ENCODE data around the gene L3MBTL4.

The L3MBTL4 gene

DNA sequence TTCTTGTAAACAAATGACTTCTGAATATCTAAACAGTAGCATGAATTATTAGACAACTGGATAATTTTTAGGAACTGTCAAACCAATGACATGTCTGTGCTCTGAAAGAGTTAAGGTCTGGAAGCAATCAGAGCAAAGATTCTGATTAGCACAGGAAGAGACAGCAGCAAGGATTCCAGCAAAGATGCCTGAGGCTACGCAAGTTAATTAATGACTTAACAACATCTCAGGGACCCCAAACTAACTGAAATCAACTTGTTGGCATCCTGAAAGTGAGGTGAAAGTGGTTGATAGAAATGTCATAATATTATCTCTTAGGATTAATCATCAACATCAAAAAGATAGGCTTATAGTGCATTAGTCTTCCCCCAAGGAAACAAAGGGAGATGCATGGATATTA is 396.0 kb downstream of the L3MBTL4 start:
- no peak for DNase-seq

DNA sequence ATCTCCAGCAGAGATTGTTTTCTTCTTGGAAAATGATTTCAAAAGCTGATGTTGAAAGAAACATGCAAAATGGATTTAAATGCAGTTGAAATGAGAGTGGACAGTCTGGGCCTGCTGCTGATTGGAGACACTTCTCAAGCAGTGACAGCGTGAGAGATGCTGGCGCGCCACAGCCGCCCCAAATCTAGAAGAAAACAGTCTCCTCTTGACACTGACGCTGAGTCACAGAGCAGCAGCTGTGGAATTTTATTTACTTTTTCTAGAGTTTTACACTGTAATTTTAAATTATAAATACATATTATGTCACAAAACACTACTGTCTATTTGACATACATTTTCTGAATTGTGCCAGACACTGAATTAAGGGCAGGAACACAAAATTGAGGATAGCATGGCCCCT is 397.5 kb downstream of the L3MBTL4 start:
- no peak for DNase-seq

DNA sequence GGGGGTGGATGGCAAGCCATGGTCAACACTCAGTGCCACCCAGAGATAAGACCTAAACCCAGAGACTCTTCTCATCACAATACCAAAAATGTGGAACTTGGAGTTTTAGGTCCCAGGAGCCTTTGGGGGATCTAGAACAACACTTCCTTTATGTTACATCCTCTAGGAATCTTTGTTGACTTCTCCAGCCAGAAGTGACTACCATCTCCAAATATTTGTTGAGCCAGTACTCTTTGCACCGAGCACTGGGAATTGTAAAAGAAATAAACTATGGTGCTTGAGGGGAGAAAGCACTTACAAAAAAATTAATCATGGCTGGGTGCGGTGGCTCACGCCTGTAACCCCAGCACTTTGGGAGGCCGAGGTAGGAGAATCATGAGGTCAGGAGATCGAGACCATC is 399.3 kb downstream of the L3MBTL4 start:
- DNase-seq = no peak

DNA sequence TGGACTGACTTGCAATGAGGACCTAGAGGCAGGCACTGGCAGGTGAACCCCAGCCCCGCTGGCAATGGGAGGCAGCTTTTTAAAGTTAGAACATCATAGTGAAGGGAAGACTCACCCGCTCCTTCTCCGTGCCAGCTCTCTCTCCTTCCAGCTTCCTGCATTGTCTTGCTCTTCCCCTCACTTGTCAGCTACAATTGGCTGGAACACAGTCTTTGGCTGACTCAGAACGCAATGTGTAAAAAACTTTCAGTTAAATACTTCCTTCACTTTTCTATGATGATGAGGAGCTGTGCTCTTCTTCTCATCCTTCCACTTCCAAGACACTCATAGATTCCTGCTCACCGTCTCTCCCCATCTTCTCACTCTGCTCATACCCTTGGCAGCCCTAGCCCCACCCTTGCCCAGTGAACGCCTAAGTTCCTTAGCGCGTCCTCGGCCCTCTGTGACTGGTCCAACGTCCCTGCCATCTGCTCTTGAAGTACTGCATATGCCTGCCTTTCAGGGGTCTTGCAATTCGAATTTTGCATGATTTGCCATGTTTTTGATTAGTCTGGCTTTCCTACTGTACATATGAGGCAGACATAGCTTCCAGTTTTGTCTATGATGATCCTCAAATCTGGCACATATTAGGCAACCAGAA is 401.4 kb downstream of the L3MBTL4 start:
- DNase-seq = no peak

DNA sequence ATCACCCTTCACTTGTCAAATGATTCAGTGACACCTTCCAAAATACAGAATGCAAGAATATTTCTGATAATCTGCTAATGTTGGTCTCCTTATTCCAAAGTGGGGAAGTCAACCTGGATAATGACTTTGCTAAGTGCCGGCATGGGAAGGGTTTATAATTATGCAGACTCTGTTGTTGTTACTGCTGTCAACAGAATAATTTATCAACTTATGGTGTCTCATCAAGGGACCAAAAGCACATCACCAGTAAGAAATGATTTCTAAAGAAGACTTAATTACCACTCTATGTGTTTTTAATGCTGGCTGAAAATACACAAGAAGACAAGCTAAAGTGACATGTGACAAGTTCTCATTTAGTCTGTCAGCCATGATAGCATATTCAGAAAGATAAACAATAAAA is 403.8 kb downstream of the L3MBTL4 start:
- DNase-seq = no peak

DNA sequence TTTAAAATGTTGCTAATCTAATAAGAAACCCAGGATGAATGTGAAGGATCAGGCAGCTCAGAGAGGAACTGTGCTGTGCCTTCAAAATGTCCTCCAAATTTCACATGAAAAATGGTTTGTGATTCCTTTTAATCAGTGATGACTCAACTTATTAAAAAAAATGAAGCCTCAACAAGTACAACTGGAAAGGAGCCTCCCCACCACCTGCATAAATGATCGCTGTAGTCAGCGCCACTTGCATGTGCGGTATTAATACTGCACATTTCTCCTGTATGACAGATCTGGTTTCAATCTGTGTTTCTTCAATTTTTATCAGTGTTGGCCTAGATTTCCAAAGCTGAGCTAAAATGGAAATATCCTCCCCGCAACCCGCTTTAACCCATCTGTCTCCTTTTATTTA is 404.4 kb downstream of the L3MBTL4 start:
- no peak for DNase-seq

DNA sequence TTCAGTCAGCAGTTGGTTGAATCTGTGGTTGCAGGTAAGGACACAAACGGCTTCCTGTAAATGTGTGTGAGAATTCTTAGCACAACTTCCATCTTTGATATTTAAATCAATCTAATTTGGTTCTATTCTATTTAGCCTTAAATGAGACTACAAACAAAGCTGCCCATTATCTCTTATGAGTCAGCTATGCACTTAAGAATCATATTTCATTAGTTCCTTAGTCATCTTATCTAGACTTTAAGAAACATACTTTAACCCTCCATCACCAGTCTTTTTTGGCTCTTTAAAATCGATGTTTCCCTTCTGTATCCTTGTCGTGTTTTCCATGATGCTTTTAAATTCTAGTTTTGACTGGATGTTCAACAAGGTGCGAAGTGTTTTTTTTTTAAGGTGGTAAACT is 405.0 kb downstream of the L3MBTL4 start:
- DNase-seq = no peak

DNA sequence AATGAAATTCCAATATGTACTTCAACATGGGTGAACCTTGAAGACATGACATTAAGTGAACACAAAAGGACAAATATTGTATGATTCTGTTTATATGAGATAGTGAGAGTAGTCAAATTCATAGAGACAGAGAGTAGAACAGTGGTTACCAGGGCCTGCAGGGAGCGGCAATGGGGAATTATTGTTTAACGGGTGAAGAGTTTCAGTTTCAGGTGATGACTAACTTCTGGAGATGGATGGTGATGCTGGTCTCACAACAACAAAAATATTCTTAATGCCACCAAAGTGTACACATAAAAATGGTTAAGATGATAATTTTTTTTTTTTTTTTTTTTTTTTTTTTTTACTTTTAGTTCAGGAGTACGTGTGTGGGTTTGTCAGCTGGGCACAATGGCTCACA is 410.0 kb downstream of the L3MBTL4 start:
- DNase-seq = peak; percentile 20

DNA sequence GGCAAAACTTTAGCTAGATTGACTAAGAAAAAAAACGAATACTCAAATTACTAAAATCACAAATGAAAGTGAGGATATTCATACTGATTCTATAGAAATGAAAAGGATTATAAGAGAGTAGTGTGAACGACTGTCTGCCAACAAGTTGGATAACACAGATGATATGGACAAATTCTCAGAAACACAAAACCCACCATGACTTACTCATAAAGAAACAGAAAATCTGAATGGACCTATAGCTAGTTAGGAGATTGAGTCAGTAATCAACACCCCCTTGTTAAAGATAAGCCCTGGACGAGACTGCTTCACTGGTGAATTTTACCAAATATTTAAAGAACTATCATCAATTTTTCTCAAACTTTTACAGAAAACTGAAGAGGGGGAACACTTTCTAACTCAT is 410.6 kb downstream of the L3MBTL4 start:
- no peak for DNase-seq

DNA sequence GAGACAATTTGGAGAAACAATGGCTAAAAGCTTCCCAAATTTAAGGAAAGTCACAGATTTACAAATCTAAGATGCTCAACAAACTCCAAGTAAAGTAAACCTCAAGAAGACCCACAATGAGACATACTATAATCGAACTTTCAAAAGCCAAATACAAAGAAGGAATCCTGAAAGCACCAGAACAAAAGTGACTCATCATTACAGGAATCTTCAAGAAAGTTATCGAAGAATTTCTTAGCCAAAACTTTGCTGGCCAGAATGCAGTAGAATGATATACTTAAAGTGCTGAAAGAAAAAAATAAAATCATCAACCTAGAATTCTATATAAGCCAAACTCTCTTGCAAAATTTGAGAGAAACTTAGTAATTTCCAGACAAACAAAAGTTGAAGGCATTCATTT is 412.8 kb downstream of the L3MBTL4 start:
- no peak for DNase-seq

DNA sequence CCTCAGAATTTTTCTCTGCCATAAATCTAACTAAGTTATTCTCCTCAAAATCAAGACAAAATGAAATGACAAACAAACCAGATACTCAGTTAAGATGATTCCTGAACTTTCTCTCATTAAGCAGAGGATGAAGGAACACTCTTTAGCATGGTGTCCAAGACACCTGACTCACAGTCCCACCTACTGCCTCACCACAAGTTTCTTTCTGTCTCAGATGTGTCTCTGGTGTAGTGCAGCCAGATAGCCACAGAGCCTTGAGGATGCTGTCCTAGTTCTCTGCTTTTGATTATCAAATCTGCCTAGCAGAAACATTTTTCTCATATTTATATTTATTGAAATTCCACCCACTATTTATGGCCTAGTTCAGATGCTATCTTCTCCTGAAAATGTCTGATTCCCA is 415.8 kb downstream of the L3MBTL4 start:
- DNase-seq = no peak

DNA sequence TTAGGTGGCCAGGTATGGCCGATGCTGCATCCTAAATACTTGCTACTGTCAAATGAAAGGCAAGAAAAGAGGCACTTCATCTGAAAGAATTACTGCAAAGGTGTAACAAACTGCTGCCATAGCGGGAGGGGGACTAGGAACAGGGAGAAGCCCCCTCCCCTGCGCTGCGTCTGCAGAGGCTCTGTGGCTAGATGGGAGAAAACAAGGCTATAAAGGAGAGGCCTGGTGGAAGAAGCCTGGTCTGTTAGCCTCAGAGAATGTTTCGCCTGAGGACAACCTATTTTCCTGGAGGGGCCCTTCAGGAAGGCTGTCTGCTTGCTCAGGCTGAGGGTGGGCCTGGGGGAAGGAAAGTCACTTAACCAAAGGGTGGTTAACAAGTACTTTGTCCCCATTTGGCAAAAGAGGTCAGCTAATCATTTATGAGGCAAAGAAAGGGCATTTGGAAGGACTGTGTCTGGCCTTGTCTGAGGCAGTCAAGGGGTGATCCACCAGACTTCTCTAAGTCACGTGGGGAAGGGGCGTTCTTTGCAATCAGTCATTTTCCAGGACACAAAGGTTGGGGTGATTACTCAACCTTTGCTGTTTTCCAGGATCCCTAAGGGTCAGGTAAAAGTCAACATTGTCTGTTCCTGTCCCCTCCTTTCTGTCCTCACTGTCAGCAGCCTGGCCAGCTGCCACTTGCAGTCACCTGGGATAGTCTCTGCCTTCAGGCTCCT is 416.4 kb downstream of the L3MBTL4 start:
- no peak for DNase-seq

DNA sequence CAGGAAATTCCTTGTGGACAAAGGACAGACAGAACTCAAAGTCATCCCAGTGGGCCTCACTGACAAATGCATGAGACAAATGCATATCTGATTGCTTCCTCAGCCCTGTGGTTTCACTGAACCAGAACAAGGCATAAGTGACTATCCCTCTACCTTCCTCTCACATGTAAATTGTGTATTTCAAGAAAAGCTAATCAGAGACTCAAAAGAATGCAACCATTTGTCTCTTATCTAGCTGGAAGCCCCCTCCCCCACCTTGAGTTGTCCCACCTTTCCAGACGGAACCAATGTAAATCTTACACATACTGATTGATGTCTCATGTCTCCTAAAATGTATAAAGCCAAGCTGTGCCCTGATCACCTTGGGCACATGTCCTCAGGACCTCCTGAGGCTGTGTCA is 417.4 kb downstream of the L3MBTL4 start:
- no peak for DNase-seq

DNA sequence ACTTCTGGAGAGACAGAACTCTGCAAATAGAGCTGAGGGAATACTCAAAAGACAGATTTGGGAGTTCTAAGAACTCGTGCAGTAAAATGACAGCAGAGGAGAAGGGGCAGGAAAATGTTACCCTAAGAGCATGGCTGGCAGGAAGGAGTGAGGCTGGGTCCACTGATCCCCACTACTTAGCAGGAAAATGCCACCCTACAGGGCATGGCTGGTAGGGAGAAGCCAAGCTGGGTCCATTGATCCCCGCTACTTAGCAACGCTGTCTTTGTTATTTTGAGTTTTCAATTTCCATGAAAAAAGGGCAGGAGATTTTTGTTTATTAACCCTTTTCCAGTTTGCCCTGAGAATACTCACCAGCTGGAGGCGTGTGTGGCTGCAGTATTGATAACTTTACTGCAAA is 419.1 kb downstream of the L3MBTL4 start:
- no peak for DNase-seq

DNA sequence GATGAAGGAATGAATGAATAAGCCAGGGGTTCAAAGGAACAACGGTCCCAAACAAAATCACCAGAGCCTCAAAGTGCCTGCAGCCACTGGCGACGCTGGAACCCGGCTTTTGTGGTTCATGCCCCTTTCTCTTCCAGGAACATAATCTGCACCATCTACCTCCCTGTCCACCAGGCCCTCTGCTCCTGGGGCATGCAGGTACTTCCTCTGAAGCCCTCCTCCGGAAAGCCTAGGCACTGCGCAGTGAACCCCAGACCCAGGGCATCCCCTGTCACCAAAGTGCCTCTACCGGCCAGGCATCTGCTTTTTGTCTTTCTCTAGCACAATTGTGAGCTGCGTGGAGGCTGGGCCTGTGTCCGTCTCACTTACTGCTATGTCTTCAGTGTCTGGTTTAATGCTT is 420.8 kb downstream of the L3MBTL4 start:
- no peak for DNase-seq

DNA sequence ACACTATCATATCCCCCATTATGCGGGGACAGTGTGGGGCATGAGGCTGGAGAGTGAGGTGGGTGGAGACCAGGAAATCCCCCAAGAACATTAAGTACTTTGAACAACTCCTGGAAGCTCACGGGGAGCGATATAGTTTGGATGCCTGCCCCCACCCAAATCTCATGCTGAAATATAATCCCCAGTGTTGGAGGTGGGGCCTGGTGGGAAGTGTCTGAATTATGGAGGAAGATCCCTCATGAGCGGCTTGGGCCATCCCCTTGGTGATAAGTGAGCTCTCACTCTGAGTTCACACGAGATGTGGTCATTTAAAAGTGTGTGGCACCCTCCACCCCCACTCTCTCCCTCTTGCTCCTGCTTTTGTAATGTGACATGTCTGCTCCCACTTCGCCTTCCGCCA is 422.3 kb downstream of the L3MBTL4 start:
- no peak for DNase-seq

DNA sequence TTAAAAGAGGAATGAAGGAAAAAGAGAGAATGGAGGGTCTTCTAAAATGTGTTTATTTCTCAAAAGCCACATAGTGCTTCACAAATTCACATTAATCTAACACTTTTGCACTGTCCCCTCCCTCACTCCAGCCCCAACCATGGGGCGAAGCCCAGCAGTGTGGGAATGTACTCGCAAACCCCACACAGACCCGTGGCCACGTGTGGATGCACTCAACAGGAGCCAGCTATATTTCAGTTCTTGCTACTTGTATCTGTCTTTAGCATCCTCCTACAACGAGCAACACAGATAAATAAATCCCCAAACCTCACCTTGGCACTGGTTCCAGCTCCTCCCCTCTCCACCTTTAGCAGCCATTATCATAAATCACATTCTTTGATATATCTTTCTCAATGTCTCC is 427.5 kb downstream of the L3MBTL4 start:
- no peak for DNase-seq

DNA sequence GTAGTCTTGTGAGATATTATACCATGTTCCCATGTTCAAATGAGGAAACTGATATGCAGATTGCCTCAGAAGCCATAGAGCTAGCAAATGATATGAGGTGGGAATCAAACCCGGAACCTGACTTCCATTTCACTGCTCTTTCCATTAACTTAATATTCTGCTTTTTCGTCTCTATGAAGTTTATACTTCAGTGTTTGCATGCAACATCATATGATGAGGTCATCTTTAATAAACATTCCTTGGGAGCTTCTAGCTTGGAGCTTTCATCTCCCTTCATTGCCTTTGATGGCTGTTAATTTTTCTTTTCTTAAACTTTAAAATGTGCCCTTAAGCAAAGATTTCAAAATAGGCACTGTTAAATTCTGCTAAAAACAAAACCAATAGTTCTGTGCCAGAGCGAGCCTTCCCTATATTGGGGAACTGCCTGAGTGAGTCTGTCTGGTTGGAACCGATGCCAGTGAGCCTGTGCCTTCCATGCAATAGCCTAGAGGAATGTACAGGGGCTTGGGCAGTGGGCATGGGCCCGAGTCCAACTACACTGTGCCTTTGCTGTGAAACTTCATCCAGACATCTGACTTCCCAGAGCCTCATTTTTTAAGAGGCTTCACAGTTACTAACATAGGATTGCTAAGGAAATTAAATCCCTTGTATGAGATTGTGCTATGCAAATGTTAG is 428.3 kb downstream of the L3MBTL4 start:
- no peak for DNase-seq

DNA sequence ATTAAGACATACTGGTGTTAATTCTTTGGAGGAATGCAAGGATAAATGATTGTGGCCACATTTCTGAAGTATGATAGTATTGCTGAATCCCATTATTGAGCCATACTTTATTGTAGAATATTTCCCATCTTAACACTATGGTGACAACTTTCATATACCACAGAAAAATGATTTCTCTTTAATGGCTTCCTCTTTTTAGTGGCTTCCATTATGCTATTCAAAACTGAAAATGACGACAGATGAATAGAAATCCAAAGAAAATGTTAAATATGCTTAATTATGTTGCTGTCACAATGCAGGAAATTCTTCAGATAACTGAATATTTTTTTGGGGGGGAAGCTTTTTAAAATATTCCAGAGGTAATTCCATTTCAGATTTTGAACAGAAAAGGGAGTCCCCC is 430.5 kb downstream of the L3MBTL4 start:
- no peak for DNase-seq

DNA sequence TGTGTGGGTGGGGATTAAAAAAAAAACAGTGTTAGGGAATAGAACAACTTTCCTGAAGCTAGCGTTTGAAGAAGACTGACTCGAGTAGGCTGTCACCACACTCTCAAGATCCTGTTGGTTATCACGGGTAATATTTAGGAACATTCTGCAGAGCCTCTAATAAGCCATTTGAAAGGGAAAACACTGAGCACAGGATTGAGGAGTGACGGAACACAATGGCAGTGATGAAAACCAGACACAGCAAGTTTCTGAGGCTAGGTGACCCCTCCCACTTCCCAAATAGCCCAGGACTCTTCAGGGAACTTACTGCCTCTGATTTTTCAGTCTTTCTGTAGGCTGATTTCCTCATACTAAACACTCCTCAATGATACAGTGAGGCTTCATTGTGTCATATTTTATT is 431.2 kb downstream of the L3MBTL4 start:
- DNase-seq = no peak

DNA sequence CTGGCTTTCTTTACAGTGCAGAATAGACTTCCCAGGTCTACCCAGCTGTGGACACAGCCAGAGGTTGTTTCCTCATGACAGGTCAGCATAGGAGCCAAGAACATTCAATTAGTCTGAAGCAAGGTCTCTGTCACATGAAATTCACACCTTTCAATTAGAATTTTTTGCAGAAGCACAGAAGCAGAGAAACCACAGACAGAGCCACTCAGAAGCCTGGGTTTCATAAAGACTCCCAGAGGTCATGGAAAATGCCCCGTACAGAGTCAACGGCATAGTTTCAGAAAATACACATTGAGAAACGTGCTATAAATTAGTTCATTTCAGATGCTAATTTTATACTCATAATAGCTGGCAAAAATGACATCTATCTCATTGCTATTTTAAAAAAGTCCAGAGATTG is 432.4 kb downstream of the L3MBTL4 start:
- DNase-seq = no peak

DNA sequence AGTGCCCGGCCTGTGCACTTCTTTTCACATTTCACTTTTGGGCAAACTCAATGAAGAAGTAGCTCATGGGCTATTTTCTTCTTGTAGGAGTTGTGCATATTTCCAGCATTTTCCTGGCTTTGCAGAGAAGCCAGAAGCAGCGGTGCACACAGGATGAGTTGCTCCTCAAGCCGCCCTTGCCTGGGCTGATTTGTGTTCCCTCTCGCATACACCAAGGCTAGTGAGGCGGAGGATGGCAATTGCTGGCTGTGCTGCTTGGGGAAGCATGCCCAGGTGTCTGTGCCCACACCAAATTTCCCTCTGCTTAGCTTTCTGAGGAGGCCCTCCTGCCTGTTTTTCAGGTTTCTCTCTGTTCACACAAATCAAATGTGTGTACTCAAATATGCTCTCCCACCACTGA is 434.0 kb downstream of the L3MBTL4 start:
- no peak for DNase-seq

DNA sequence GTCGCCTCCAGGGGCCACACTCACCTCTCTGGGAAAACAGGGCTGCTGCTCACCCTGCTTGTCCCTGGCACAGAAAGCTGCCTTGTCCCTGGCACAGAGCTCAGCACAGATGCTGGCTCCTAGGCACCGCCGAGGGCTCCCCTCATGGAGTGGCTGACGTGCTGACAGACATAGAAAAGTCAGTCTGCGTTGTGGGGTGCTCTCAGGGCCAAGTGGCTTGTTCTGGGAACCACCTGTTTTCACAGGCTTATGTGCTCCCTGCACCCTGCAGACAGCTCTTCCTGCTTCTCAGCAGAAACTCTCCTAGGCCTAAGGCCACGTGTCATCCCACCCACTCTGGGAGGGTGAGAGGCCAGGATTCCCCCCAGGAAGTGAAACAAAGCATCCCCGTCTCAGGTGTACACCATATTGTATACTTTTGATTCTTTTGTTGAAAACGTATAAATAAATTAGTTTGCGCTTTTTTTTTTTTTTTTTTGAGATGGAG is 434.7 kb downstream of the L3MBTL4 start:
- DNase-seq = no peak

DNA sequence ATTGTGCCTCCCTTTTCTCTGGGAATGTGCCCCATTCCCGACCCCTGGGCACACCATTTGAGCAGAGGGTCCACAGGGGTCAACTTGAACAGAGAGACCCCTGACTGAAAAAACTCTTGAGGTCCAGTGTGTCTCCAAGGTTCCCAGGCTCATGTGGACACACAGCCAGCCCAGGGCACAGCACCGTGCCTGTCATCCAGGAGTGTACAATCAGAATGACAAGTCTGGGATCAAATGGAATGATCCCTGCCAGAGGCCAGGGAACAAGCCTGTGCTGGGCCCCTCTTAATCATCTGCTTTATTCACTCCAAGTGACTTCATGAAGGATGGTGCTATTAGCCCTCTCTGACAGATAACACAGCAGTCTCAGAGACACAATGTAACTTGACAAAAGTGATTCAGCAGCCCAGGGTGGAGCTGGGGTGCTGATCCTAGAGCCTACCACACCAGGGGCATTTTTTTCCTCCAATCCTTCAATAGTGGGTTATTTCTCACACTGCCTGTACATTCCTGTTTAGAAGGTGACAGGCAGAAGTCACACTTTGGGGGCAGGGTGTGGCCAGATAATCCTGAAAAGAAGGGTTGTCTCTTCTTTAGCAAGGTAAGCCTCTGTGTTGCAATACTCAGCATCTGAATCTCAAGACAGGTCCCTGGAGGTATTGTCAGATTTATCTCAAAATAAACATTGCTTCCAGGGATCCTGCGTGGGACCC is 435.4 kb downstream of the L3MBTL4 start:
- no peak for DNase-seq
